Measurements from ENCODE around the gene KCTD17.

KCTD17 gene

GRCh38 chr22:37057796-37058510 is 6.4 kb downstream of the KCTD17 start:
- no peak for TF ChIP-seq CTCF (conservative IDR thresholded peaks at IDR 0.05)
- TF ChIP-seq ZFX (IDR thresholded peaks at IDR 0.05): no peak
- H3K27ac ChIP-seq: no peak overlapping the region

- H3K27ac ChIP-seq: no peak overlapping the region
- TF ChIP-seq ZFX (IDR thresholded peaks at IDR 0.05): no peak
- no peak for TF ChIP-seq CTCF (conservative IDR thresholded peaks at IDR 0.05)
These were observed 7.6 kb downstream of the KCTD17 start for GRCh38 chr22:37058917-37059701.

DNA sequence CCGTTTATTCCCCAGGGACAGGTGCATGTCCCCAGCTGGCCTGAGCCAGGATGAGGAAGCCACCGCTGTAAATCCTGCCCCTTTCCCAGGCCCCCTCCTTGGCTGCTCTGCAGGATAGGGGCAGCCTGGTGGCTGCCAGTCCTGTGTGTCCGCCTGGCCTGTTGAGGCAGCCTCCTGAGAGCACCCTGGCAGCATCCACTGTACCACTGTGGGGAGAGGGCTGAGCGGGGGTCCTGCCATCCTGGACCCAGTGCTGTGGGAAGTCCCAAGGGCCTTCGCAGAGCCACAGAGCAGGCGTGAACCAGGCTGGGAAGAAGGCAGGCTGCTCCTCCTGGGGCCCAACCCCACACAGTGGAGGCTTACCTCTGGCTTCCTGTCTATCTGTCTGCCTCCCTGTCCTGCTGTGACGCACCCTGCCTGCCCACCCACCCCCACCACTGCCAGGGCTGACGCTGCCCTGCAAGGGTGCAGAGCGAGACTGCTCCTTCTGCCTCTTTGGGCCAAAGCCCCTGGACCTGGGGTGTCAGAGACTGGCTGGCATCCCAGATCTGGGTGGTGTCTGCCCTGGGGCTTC is 8.4 kb downstream of the KCTD17 start:
- TF ChIP-seq CTCF (conservative IDR thresholded peaks at IDR 0.05) (no peak), ZFX (IDR thresholded peaks at IDR 0.05) (no peak)

GRCh38 chr22:37060801-37061610 is 9.5 kb downstream of the KCTD17 start:
- TF ChIP-seq ZFX (IDR thresholded peaks at IDR 0.05) (no peak), CTCF (conservative IDR thresholded peaks at IDR 0.05) (no peak)
- no peak overlapping the region for H3K27ac ChIP-seq

More for the DNA sequence above, 8.4 kb downstream of the KCTD17 start:
- H3K27ac ChIP-seq: no peak overlapping the region

DNA sequence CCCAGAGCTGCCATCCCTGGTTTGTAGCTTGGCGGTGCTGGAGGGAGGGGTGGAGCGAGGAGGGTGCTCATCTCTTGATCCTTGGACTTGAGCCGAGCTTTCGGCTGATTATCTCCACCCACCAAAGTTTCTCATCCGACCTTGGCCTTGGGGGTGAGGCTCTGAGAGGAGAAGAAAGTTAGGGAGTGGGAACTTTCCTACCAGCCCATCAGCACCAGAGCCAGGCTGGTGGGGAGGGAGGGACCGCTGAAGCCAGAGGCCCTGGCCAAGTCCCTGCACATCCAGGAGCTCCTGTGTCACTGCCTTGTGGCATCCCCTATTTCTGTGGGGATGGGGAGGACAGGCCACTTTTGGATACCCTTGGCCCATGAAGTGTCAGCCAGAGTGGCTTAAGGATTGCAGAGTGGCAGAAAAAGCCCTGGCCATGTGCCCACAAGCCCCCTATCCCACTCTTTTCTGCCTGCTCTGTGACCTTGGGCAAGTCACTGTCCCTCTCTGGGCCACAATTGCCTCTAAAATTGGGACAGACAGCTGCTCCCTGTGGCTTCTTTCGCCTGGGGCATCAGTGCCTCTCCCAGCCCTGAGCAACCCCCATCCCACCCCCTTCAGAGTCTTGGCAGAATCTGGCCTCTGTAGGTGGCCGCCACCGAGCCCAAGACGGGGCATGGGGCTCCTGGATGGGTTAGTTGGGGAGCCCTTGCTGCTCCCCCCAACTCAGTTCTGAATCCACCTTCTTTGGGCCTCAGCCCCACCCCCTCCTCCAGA is 10.3 kb downstream of the KCTD17 start:
- TF ChIP-seq CTCF (conservative IDR thresholded peaks at IDR 0.05) (no peak), ZFX (IDR thresholded peaks at IDR 0.05) (no peak)

DNA sequence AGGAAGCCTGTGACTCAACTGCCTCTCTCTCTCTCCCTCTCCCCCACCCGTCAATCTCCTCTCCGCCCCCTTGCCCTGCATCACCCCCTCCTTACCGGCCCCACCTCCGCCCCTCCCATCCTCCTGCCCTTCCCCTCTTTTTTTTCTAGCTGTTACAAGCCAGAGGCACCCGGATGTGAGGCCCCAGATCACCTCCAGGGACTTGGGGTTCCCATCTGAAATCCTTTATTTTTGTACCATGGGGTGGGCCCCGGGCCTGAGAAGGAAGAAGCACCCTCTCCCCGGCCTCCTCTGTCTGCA is 10.8 kb downstream of the KCTD17 start:
- no peak overlapping the region for H3K27ac ChIP-seq
- TF ChIP-seq CTCF (conservative IDR thresholded peaks at IDR 0.05) (no peak), ZFX (IDR thresholded peaks at IDR 0.05) (no peak)

More for the DNA sequence above, 10.3 kb downstream of the KCTD17 start:
- no peak overlapping the region for H3K27ac ChIP-seq

All from C4-2B (cell line).